Thymus (tissue), 11 donors: ENCODE results near the gene CCND2. TPM values are rescaled to one million over a fixed set of nuclear protein-coding genes. Genes with fewer than 3 reads are reported as not detected.
A peak's percentile ranks its signal among the peaks of the same experiment; 100 is the strongest.

Source experiments
- DNase-seq, 9 donors: peaks; one replicate each; pipeline ENCODE4 v3.0.0-alpha.2; 2013; ENCODE audit warnings: low spot score in 9 of 9, low read depth in 6 of 9, missing footprints in 1 of 9
- H3K27ac ChIP-seq, 2 donors: one replicate each; pipeline ENCODE4 v1.5.1; 2013; ENCODE audit warnings: control low read depth in 1 of 2, low read depth in 1 of 2, low read length in 1 of 2, mild to moderate bottlenecking in 1 of 2, moderate library complexity in 1 of 2
- H3K27me3 ChIP-seq, 2 donors: one replicate each; pipeline ENCODE4 v1.5.1; 2013; ENCODE audit warnings: low read length in 1 of 2; ENCODE audit not compliant: control insufficient read depth in 2 of 2, insufficient read depth in 1 of 2
- H3K36me3 ChIP-seq, 2 donors: one replicate each; pipeline ENCODE4 v1.5.1; 2013; ENCODE audit warnings: low read length in 1 of 2, mild to moderate bottlenecking in 1 of 2, moderate library complexity in 1 of 2; ENCODE audit not compliant: control insufficient read depth in 2 of 2, insufficient read depth in 2 of 2
- H3K4me1 ChIP-seq, 2 donors: one replicate each; pipeline ENCODE4 v1.5.1; 2013; ENCODE audit warnings: low read length in 2 of 2; ENCODE audit not compliant: control insufficient read depth in 2 of 2, insufficient read depth in 2 of 2
- H3K4me3 ChIP-seq, 2 donors: one replicate each; pipeline ENCODE4 v1.5.1; 2013; ENCODE audit warnings: low read length in 2 of 2, control low read depth in 1 of 2, mild to moderate bottlenecking in 1 of 2
- H3K9me3 ChIP-seq, 2 donors: one replicate each; pipeline ENCODE4 v1.5.1; 2013; ENCODE audit warnings: low read length in 1 of 2, mild to moderate bottlenecking in 1 of 2; ENCODE audit not compliant: control insufficient read depth in 2 of 2, insufficient read depth in 1 of 2
- WGBS: extraction: QIAGEN DNeasy Blood & Tissue Kit; methylation state at CpG from one replicate; pipeline ENCODE4 v1.1.7; 2013; 5-methylcytosine and 5-hydroxymethylcytosine counted together
- polyA plus RNA-seq: library from polyadenylated mRNA; stranded (reverse); fragments of 200-250 nt; gene quantifications from one replicate; pipeline ENCODE4 v1.2.3, GENCODE V29; 2013
- total RNA-seq: library from RNA; stranded (reverse); fragments of 120-200 nt; gene quantifications from one replicate; pipeline ENCODE4 v1.2.4, GENCODE V29; 2013
- donor health status: healthy.

CCND2 gene
- total and polyA plus RNA-seq, 2 donors = 16.0 to 53.6 TPM

- DNase-seq = no peak
- H3K27me3 ChIP-seq = peaks cover 25 to 35% of the 10 kb centered on the region in 2 donors
- H3K9me3 ChIP-seq = no peaks in the 10 kb centered on the region
- H3K4me3 ChIP-seq = no peak overlapping the region
- no peak overlapping the region for H3K27ac ChIP-seq
- WGBS = 95% methylated on average over 2 of the region's 2 CpGs
- H3K4me1 ChIP-seq = peaks cover 19 to 28% of the 10 kb centered on the region in 2 donors
- no peaks in the 10 kb centered on the region for H3K36me3 ChIP-seq
These were observed 6.6 kb upstream of the CCND2 start for GRCh38 chr12:4266990-4267389.

GRCh38 chr12:4267704-4268328 is 5.7 kb upstream of the CCND2 start:
- peaks cover 32 to 43% of the 10 kb centered on the region in 2 donors for H3K27me3 ChIP-seq
- WGBS = 76% methylated on average over 2 of the region's 2 CpGs
- no peaks in the 10 kb centered on the region for H3K36me3 ChIP-seq
- DNase-seq = peak in 1 of 9 donors; percentile 26
- H3K27ac ChIP-seq = no peak overlapping the region
- no peak overlapping the region for H3K4me3 ChIP-seq
- H3K4me1 ChIP-seq = peaks cover 27 to 37% of the 10 kb centered on the region in 2 donors
- peaks cover 0 to 2% of the 10 kb centered on the region in 2 donors for H3K9me3 ChIP-seq

- Histone ChIP-seq H3K27ac (peak overlapping the region; percentile 74 to 92), H3K9me3 (peaks cover 0 to 2% of the 10 kb centered on the region in 2 donors), H3K4me3 (peak overlapping the region; percentile 54 to 72), H3K27me3 (peaks cover 36 to 50% of the 10 kb centered on the region in 2 donors), H3K36me3 (no peaks in the 10 kb centered on the region), H3K4me1 (peaks cover 30 to 44% of the 10 kb centered on the region in 2 donors)
- under 1% methylated on average over 26 of the region's 26 CpGs for whole genome bisulfite sequencing
- peak in 7 of 9 donors; percentile 25 to 75 (median 43) for DNase-seq
These were observed 5.0 kb upstream of the CCND2 start for GRCh38 chr12:4268329-4269181.

- no peaks in the 10 kb centered on the region for H3K36me3 ChIP-seq
- H3K4me1 ChIP-seq = peaks cover 33 to 53% of the 10 kb centered on the region in 2 donors
- peak in 7 of 9 donors; percentile 79 to 97 (median 89) for DNase-seq
- H3K27ac ChIP-seq = peak overlapping the region; percentile 85 to 92
- under 1% methylated on average over 73 of the region's 73 CpGs for WGBS
- H3K4me3 ChIP-seq = peak overlapping the region; percentile 59 to 72
- peaks cover 0 to 5% of the 10 kb centered on the region in 2 donors for H3K9me3 ChIP-seq
- H3K27me3 ChIP-seq = peaks cover 44 to 59% of the 10 kb centered on the region in 2 donors
These were observed 4.1 kb upstream of the CCND2 start for GRCh38 chr12:4269279-4269991.

DNA sequence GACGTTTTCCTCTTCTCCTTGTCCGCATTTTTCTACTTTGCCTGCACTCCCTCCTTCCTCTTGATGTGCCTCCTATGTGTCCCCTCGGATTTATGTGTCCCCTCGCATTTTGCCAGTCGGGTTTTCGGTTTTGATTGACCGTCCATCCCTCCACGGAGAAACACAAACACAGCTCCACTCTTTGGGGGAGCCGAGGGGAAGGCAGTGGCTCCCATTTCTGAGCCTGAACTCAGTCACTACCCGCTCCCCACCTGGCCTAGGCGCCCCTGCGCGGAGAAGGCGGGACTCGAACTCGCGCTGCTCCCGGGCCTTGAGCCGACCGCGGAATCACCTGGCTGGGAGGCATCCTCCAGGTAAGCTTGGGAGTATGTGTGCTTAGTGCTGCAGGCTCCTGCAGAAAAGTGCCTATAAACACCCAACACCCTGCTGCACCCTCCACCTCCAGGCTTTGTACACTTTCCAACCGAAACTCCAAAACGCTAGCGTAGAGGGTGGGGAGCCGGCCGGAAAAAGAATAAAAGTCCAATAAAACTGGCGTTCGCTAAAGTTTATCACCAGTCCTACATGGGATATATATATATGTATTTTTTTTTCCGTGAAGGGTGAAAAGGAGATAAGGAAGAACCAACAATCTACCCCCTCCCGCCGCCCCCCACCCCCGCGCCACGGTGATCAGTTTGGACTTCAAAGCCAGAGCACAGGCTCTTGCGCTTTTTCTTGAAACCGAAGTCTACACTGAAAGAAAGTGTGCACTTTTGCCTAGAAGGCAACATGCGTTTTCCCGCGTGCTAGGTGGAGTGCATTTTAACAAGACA is 3.3 kb upstream of the CCND2 start:
- Histone ChIP-seq H3K4me1 (peaks cover 33 to 59% of the 10 kb centered on the region in 2 donors), H3K27ac (peak overlapping the region; percentile 85 to 92), H3K9me3 (peaks cover 0 to 5% of the 10 kb centered on the region in 2 donors), H3K4me3 (peak overlapping the region; percentile 59 to 72), H3K36me3 (no peaks in the 10 kb centered on the region), H3K27me3 (peaks cover 50 to 67% of the 10 kb centered on the region in 2 donors)
- DNase-seq = peak in 4 of 9 donors; percentile 23 to 62 (median 34)
- WGBS = under 1% methylated on average over 39 of the region's 39 CpGs

GRCh38 chr12:4270831-4271716 is 2.5 kb upstream of the CCND2 start:
- H3K27me3 ChIP-seq = peaks cover 59 to 75% of the 10 kb centered on the region in 2 donors

DNA sequence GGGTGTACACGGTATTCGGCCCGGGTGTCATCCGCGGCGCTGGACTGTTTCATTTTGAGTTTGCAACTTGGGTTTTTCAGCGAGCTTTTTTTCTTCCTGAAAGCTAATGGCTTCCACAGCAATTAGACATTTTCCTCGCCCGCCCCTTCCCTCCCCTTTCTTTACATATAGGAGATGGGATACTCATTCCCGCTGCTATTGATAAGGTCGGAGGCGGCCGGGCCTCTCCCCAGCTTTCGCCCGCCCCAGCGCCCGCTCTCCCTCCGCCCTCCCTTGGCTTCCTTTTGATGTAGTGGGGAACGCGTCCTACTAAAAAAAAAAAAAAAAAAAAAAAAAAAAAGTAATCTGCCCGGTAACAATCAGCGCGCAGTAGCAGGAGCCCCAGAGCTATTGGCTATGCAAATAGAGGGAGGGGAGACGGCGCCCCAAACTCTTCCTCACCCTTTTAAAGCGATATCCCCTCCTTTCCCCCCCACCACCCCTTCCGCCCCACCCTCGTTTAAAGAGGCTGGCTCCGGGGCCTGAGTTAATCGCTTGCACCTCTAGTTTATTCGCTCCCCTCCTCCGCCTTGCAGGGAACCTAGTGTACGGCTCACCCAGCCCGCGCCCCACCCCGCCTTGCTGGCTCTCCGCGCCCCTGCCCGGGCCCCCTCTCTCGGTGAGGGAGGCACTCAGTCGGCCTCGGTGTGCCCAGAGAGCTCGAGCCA is 1.7 kb upstream of the CCND2 start:
- Histone ChIP-seq H3K27ac (peak overlapping the region; percentile 91 to 92), H3K9me3 (peaks cover 0 to 5% of the 10 kb centered on the region in 2 donors), H3K36me3 (no peaks in the 10 kb centered on the region), H3K4me1 (peaks cover 33 to 68% of the 10 kb centered on the region in 2 donors), H3K4me3 (peak overlapping the region; percentile 59 to 72), H3K27me3 (peaks cover 67 to 83% of the 10 kb centered on the region in 2 donors)
- under 1% methylated on average over 43 of the region's 43 CpGs for WGBS
- peak in 7 of 9 donors; percentile 47 to 94 (median 80) for DNase-seq

More at GRCh38 chr12:4270831-4271716, 2.5 kb upstream of the CCND2 start:
- under 1% methylated on average over 52 of the region's 52 CpGs for WGBS
- no peaks in the 10 kb centered on the region for H3K36me3 ChIP-seq
- H3K27ac ChIP-seq = peak overlapping the region; percentile 81 to 92
- peaks cover 33 to 63% of the 10 kb centered on the region in 2 donors for H3K4me1 ChIP-seq
- peak in 6 of 9 donors; percentile 32 to 71 (median 38) for DNase-seq
- peaks cover 0 to 5% of the 10 kb centered on the region in 2 donors for H3K9me3 ChIP-seq
- peak overlapping the region; percentile 59 to 72 for H3K4me3 ChIP-seq
